Psoas muscle (tissue), 8 donors: ENCODE data around the gene RDM1. TPM values are rescaled to one million over a fixed set of nuclear protein-coding genes. Genes with fewer than 3 reads are reported as not detected.

Source experiments
- ATAC-seq, 4 donors: fragments of 200-7000 bp; cut with Tn5 transposase; one replicate each; pipeline ENCODE4 v1.9.1; 2020; ENCODE audit warnings: moderate library complexity in 3 of 4, mild to moderate bottlenecking in 2 of 4
- DNase-seq, 2 donors: peaks; one replicate each; pipeline ENCODE4 v3.0.0-alpha.2; 2020
- H3K27ac ChIP-seq: fragments of 200-600 bp; one replicate; pipeline ENCODE4 v1.8.0; 2022
- H3K27me3 ChIP-seq, 3 donors: fragments of 200-600 bp in 1 of 3; one replicate each; pipeline versions ENCODE4 v1.6.1 to v1.8.0; 2013 to 2022; ENCODE audit warnings: low read length in 2 of 3, mild to moderate bottlenecking in 2 of 3, moderate library complexity in 1 of 3; ENCODE audit not compliant: insufficient read depth in 3 of 3
- H3K36me3 ChIP-seq, 2 donors: fragments of 200-600 bp in 1 of 2; one replicate each; pipeline versions ENCODE4 v1.6.1 to v1.8.0; 2013 to 2022; ENCODE audit warnings: low read depth in 1 of 2, mild to moderate bottlenecking in 1 of 2, moderate library complexity in 1 of 2; ENCODE audit not compliant: insufficient read depth in 1 of 2
- H3K4me1 ChIP-seq: fragments of 200-600 bp; one replicate; pipeline ENCODE4 v1.8.0; 2022
- H3K4me3 ChIP-seq: fragments of 200-600 bp; one replicate; pipeline ENCODE4 v1.8.0; 2022; ENCODE audit warnings: mild to moderate bottlenecking
- H3K9me3 ChIP-seq: fragments of 200-600 bp; one replicate; pipeline ENCODE4 v1.8.0; 2022
- CTCF ChIP-seq: fragments of 200-600 bp; IDR thresholded peaks from one replicate; pipeline ENCODE4 v1.8.0; 2022; ENCODE audit warnings: antibody characterized with exemption
- WGBS, 3 donors: extraction: QIAGEN DNeasy Blood & Tissue Kit; methylation state at CpG; one replicate each; pipeline versions ENCODE4 v1.1.6 to v1.1.7; 2013; 5-methylcytosine and 5-hydroxymethylcytosine counted together
- intact Hi-C, 2 donors: fragments of 100-400 bp; cut with DNase I; formaldehyde crosslinking; loops; one replicate each; pipeline versions ENCODE4 v1.11.0 to v1.14.2; 2022
- polyA plus RNA-seq, 3 donors: library from polyadenylated mRNA; stranded (reverse); fragments of 200-250 nt; gene quantifications; one replicate each; pipeline ENCODE4 v1.2.3, GENCODE V29; 2013
- total RNA-seq, 4 donors: library from RNA; stranded (reverse); fragmentation: NEBNext Ultra II Directional in 2 of 4; extraction: Animal tissue kit (Norgen Biotek cat#: 25700) in 2 of 4; gene quantifications; one replicate each; pipeline versions ENCODE4 v1.2.1 to v1.2.4, GENCODE V29; 2021 to 2023
- donor health status: healthy with polysubstance abuse.
- donor health status: DM: no; HTN: no; CAD: no; lungs with moderate emphysema.
- donor health status: Bipolar disorder and iron deficiency.
- donor health status: healthy.
- donor health status: DM: yes; HTN: yes; CAD: no.
- donor health status: DM: no; HTN: no; CAD: no.
- donor health status: DM: no; HTN: no; CAD: no.
- donor health status: DM: yes; HTN: yes; CAD: no.

The RDM1 gene
- total and polyA plus RNA-seq, 7 donors: not detected

- H3K4me3 ChIP-seq: no peak overlapping the region
- peaks cover 0 to 4% (median 0%) of the 10 kb centered on the region in 3 donors for H3K27me3 ChIP-seq
- no peaks in the 10 kb centered on the region for H3K36me3 ChIP-seq
- ATAC-seq: no peak
- H3K4me1 ChIP-seq: no peaks in the 10 kb centered on the region
- WGBS, 3 donors: 94 to 99% (median 95%) methylated on average over 5 to 6 of the region's 6 CpGs
- no peaks in the 10 kb centered on the region for H3K9me3 ChIP-seq
- no peak overlapping the region for H3K27ac ChIP-seq
- DNase-seq: no peak
- intact Hi-C loops: no loop called here
- TF ChIP-seq CTCF: no peak
Measured at GRCh38 chr17:35923609-35924114, 6.9 kb downstream of the RDM1 start.

- no peak for ATAC-seq
Measured at GRCh38 chr17:35920229-35920628, 10.3 kb downstream of the RDM1 start.

GRCh38 chr17:35918665-35919064 lies 11.9 kb downstream of the RDM1 start:
- ATAC-seq (no peak), DNase-seq (no peak)
- H3K4me1 ChIP-seq: no peaks in the 10 kb centered on the region
- H3K27me3 ChIP-seq: no peaks in the 10 kb centered on the region
- H3K9me3 ChIP-seq: no peaks in the 10 kb centered on the region
- no peak overlapping the region for H3K27ac ChIP-seq
- no peak for TF ChIP-seq CTCF
- 55 to 64% (median 61%) methylated on average over 3 of the region's 3 CpGs for WGBS, 3 donors
- H3K36me3 ChIP-seq: no peaks in the 10 kb centered on the region
- intact Hi-C loops: no loop called here
- no peak overlapping the region for H3K4me3 ChIP-seq

More at GRCh38 chr17:35920229-35920628, 10.3 kb downstream of the RDM1 start:
- no peaks in the 10 kb centered on the region for H3K27me3 ChIP-seq
- no peaks in the 10 kb centered on the region for H3K36me3 ChIP-seq
- H3K9me3 ChIP-seq: no peaks in the 10 kb centered on the region
- WGBS, 3 donors: 95 to 98% (median 97%) methylated on average over 1 of the region's 1 CpG
- no peak for TF ChIP-seq CTCF
- H3K27ac ChIP-seq: no peak overlapping the region
- DNase-seq: no peak
- intact Hi-C loops: no loop called here
- H3K4me1 ChIP-seq: no peaks in the 10 kb centered on the region
- no peak overlapping the region for H3K4me3 ChIP-seq

- Histone ChIP-seq H3K27me3 (no peaks in the 10 kb centered on the region), H3K9me3 (no peaks in the 10 kb centered on the region), H3K4me1 (no peaks in the 10 kb centered on the region), H3K36me3 (no peaks in the 10 kb centered on the region), H3K27ac (no peak overlapping the region), H3K4me3 (no peak overlapping the region)
- DNase-seq (no peak), ATAC-seq (no peak)
- intact Hi-C loops: no loop called here
- WGBS, 3 donors: 95 to 98% (median 97%) methylated on average over 29 of the region's 29 CpGs
- no peak for TF ChIP-seq CTCF
Measured at GRCh38 chr17:35917519-35918213, 12.9 kb downstream of the RDM1 start.
